HG02973 (cell line): ENCODE results near the gene RPS15A.
"Not testable (repeated sequence)": the region's sequence is repeated elsewhere in the genome, so short reads cannot be mapped to it uniquely, and the experiment has no call there.

Experiments used
- ATAC-seq: cut with Tn5 transposase; IDR thresholded peaks from one replicate; pipeline ENCODE4 v1.9.1; 2021; ENCODE audit warnings: moderate library complexity; ENCODE audit not compliant: unreplicated experiment

RPS15A gene

GRCh38 chr16:18757960-18758660, 32.0 kb downstream of the RPS15A start:
- not testable (repeated sequence) for ATAC-seq

- not testable (repeated sequence) for ATAC-seq
These were observed 33.5 kb downstream of the RPS15A start for GRCh38 chr16:18756639-18757038.

DNA sequence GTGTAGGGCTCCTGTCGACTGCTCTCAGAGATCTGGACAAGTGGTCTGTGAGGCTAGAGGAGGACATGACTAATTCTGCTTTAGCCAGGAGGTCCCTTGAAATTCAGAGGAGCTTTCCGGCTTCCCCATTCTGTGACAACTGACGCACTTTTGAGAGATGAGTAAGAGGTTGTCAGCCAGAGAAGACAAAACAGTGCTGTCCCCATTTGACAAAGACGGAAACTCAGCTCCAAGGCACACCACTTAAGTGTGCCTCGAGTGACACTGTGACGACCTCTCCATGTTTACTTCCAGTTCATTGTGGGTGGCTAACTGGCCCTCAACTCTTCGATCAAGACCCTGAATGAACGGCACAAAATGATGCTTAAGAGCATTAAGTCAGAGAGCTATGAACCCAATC, 47.3 kb downstream of the RPS15A start:
- ATAC-seq = not testable (repeated sequence)

DNA sequence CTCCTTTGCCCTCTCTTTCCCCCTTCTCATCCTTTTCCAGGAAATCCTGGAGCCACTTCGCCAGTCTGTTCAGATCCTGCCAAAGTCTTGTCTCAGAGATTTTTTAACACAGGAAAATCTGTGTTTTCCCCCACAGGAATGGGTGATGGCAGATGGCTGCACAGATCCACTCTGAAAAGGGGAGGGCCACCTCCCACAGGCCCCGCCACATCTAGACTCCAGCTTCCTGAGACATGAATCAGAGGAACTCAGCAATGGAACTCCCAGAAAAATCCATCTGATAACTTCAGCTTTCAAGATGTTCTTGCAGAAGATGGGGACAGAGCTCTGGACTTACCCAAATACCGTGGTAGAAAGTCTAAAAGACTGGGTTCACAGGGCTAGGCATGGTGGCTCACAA, 50.1 kb downstream of the RPS15A start:
- not testable (repeated sequence) for ATAC-seq

- ATAC-seq = not testable (repeated sequence)
These were observed 51.4 kb downstream of the RPS15A start for GRCh38 chr16:18738768-18739167.

- not testable (repeated sequence) for ATAC-seq
These were observed 55.9 kb downstream of the RPS15A start for GRCh38 chr16:18734279-18734678.
